CD4-positive, CD25-positive, alpha-beta regulatory T cell (primary cell): Measurements from ENCODE around the gene CBLB. TPM values are rescaled to one million over a fixed set of nuclear protein-coding genes. Genes with fewer than 3 reads are reported as not detected.

Source experiments
- ATAC-seq, 2 donors: fragments of 150-1000 bp; cut with Tn5 transposase; one replicate each; pipeline ENCODE4 v1.10.0; 2021; ENCODE audit warnings: low read depth in 2 of 2, moderate number of reproducible peaks in 2 of 2, moderate library complexity in 1 of 2
- DNase-seq, 3 donors: peaks; one replicate each; pipeline versions ENCODE4 v3.0.0 to v3.0.0-alpha.2; 2012 to 2022; ENCODE audit warnings: mixed read lengths in 1 of 3
- H3K27ac ChIP-seq: one replicate; pipeline ENCODE4 v1.7.0; 2013; ENCODE audit warnings: mild to moderate bottlenecking, low read length; ENCODE audit not compliant: insufficient read depth, poor library complexity, severe bottlenecking
- H3K27me3 ChIP-seq: one replicate; pipeline ENCODE4 v1.7.0; 2013; ENCODE audit warnings: low read length; ENCODE audit not compliant: control insufficient read depth, insufficient read depth
- H3K36me3 ChIP-seq: one replicate; pipeline ENCODE4 v1.7.0; 2013; ENCODE audit warnings: mild to moderate bottlenecking, low read length, moderate library complexity; ENCODE audit not compliant: control insufficient read depth, insufficient read depth
- H3K4me1 ChIP-seq: 2 replicates; pipeline ENCODE4 v1.7.0; 2013; ENCODE audit warnings: mild to moderate bottlenecking, low read length; ENCODE audit not compliant: insufficient read depth, control insufficient read depth, poor library complexity, severe bottlenecking
- H3K4me3 ChIP-seq: one replicate; pipeline ENCODE4 v1.7.0; 2013; ENCODE audit warnings: low read depth, mild to moderate bottlenecking, low read length, moderate library complexity
- H3K9me3 ChIP-seq, 2 experiments: 1 replicate in 1 of 2; 2 replicates in 1 of 2; pipeline ENCODE4 v1.7.0; 2013; ENCODE audit warnings: low read length in 2 of 2, mild to moderate bottlenecking in 1 of 2, moderate library complexity in 1 of 2; ENCODE audit not compliant: control insufficient read depth in 2 of 2
- H3K27ac Mint-ChIP-seq, 3 donors: one replicate each; pipeline ENCODE4 v1.8.0; 2020 to 2022; ENCODE audit warnings: mild to moderate bottlenecking in 3 of 3, mixed read lengths in 3 of 3, moderate library complexity in 2 of 3
- H3K27me3 Mint-ChIP-seq: one replicate; pipeline ENCODE4 v1.8.0; 2022; ENCODE audit warnings: mild to moderate bottlenecking, mixed read lengths
- H3K36me3 Mint-ChIP-seq: one replicate; pipeline ENCODE4 v1.8.0; 2020; ENCODE audit warnings: mixed read lengths
- H3K4me1 Mint-ChIP-seq, 4 donors: one replicate each; pipeline ENCODE4 v1.8.0; 2020 to 2022; ENCODE audit warnings: mixed read lengths in 4 of 4, mild to moderate bottlenecking in 1 of 4
- H3K4me3 Mint-ChIP-seq, 4 donors: one replicate each; pipeline ENCODE4 v1.8.0; 2020 to 2022; ENCODE audit warnings: mild to moderate bottlenecking in 4 of 4, mixed read lengths in 4 of 4, moderate library complexity in 3 of 4
- H3K9me3 Mint-ChIP-seq, 7 donors: one replicate each; pipeline ENCODE4 v1.8.0; 2020 to 2022; ENCODE audit warnings: mixed read lengths in 7 of 7, mild to moderate bottlenecking in 3 of 7, moderate library complexity in 2 of 7
- polyA plus RNA-seq, 4 donors: library from polyadenylated mRNA; unstranded; fragments of 300-500 nt; fragmentation: Illumina TruSeq; gene quantifications; one replicate each; pipeline ENCODE4 v1.2.3, GENCODE V29; 2021
- total RNA-seq: library from RNA; stranded (reverse); gene quantifications from one replicate; pipeline ENCODE4 v1.2.3, GENCODE V29; 2022

The CBLB gene
- total RNA-seq: 83.1 TPM
- polyA plus RNA-seq: 10 to 100 TPM; 23.9 to 36.4 (median 29.9) TPM

- ATAC-seq: peak; percentile 94 to 95
- Mint-ChIP-seq H3K9me3 (peaks cover 0 to 2% (median 0%) of the 10 kb centered on the region in 7 donors), H3K36me3 (peaks cover 21% of the 10 kb centered on the region), H3K4me3 (peak within 1 kb of the TSS; percentile 94 to 100 (median 96)), H3K4me1 (peaks cover 27 to 66% (median 47%) of the 10 kb centered on the region in 4 donors), H3K27me3 (no peaks in the 10 kb centered on the region), H3K27ac (peak within 1 kb of the TSS; percentile 98)
- peak within 1 kb of the TSS; percentile 97 for H3K4me3 ChIP-seq
- no peaks in the 10 kb centered on the region for H3K9me3 ChIP-seq
- DNase-seq: peak; percentile 82 to 92 (median 88)
- no peaks in the 10 kb centered on the region for H3K27me3 ChIP-seq
- H3K36me3 ChIP-seq: peaks cover 10% of the 10 kb centered on the region
- H3K27ac ChIP-seq: peak within 1 kb of the TSS; percentile 72
- peaks cover 44% of the 10 kb centered on the region for H3K4me1 ChIP-seq
These were observed at the start of gene CBLB for GRCh38 chr3:105868742-105869530. Gene CBLB, minus strand, starts transcription at chr3:105869012. Its CDS starts 1,435 bp downstream, at chr3:105867577.

- H3K27ac Mint-ChIP-seq: no peak overlapping the region
- no peak for ATAC-seq
- H3K36me3 Mint-ChIP-seq: no peaks in the 10 kb centered on the region
These were observed 48.0 kb upstream of the CBLB start for GRCh38 chr3:105916767-105917166.

GRCh38 chr3:105915524-105915923 lies 46.7 kb upstream of the CBLB start:
- H3K27me3 Mint-ChIP-seq: no peaks in the 10 kb centered on the region

More at GRCh38 chr3:105916767-105917166, 48.0 kb upstream of the CBLB start:
- no peak overlapping the region for H3K4me3 ChIP-seq
- no peaks in the 10 kb centered on the region for H3K27me3 Mint-ChIP-seq
- H3K4me1 ChIP-seq: no peaks in the 10 kb centered on the region
- DNase-seq: no peak
- no peaks in the 10 kb centered on the region for H3K36me3 ChIP-seq
- peaks cover 0 to 5% of the 10 kb centered on the region in 2 experiments for H3K9me3 ChIP-seq
- no peak overlapping the region for H3K27ac ChIP-seq
- H3K4me1 Mint-ChIP-seq: peaks cover 0 to 16% (median 11%) of the 10 kb centered on the region in 4 donors
- no peaks in the 10 kb centered on the region for H3K27me3 ChIP-seq
- H3K9me3 Mint-ChIP-seq: peaks cover 0 to 27% (median 6%) of the 10 kb centered on the region in 7 donors
- no peak overlapping the region for H3K4me3 Mint-ChIP-seq

GRCh38 chr3:105913616-105914015 lies 44.8 kb upstream of the CBLB start:
- peaks cover 0 to 10% (median 3%) of the 10 kb centered on the region in 7 donors for H3K9me3 Mint-ChIP-seq
- no peak overlapping the region for H3K4me3 ChIP-seq
- no peaks in the 10 kb centered on the region for H3K27me3 ChIP-seq
- H3K36me3 ChIP-seq: no peaks in the 10 kb centered on the region
- H3K4me1 Mint-ChIP-seq: no peaks in the 10 kb centered on the region
- DNase-seq (no peak), ATAC-seq (no peak)
- no peak overlapping the region for H3K27ac Mint-ChIP-seq
- H3K9me3 ChIP-seq: no peaks in the 10 kb centered on the region
- no peaks in the 10 kb centered on the region for H3K27me3 Mint-ChIP-seq
- H3K4me1 ChIP-seq: no peaks in the 10 kb centered on the region
- no peak overlapping the region for H3K4me3 Mint-ChIP-seq
- no peak overlapping the region for H3K27ac ChIP-seq
- no peaks in the 10 kb centered on the region for H3K36me3 Mint-ChIP-seq

More at GRCh38 chr3:105915524-105915923, 46.7 kb upstream of the CBLB start:
- Histone ChIP-seq H3K4me1 (no peaks in the 10 kb centered on the region), H3K27ac (no peak overlapping the region), H3K9me3 (peaks cover 0 to 5% of the 10 kb centered on the region in 2 experiments), H3K4me3 (no peak overlapping the region), H3K27me3 (no peaks in the 10 kb centered on the region), H3K36me3 (no peaks in the 10 kb centered on the region)
- H3K4me3 Mint-ChIP-seq: no peak overlapping the region
- no peaks in the 10 kb centered on the region for H3K36me3 Mint-ChIP-seq
- H3K4me1 Mint-ChIP-seq: peaks cover 0 to 16% (median 10%) of the 10 kb centered on the region in 4 donors
- DNase-seq: no peak
- peaks cover 0 to 23% (median 6%) of the 10 kb centered on the region in 7 donors for H3K9me3 Mint-ChIP-seq
- no peak overlapping the region for H3K27ac Mint-ChIP-seq
- no peak for ATAC-seq

GRCh38 chr3:105912891-105913290 lies 44.1 kb upstream of the CBLB start:
- Histone ChIP-seq H3K36me3 (no peaks in the 10 kb centered on the region), H3K4me1 (no peaks in the 10 kb centered on the region), H3K27me3 (no peaks in the 10 kb centered on the region), H3K27ac (no peak overlapping the region), H3K9me3 (no peaks in the 10 kb centered on the region), H3K4me3 (no peak overlapping the region)
- no peaks in the 10 kb centered on the region for H3K36me3 Mint-ChIP-seq
- H3K9me3 Mint-ChIP-seq: peaks cover 0 to 10% (median 3%) of the 10 kb centered on the region in 7 donors
- no peak overlapping the region for H3K4me3 Mint-ChIP-seq
- H3K27me3 Mint-ChIP-seq: no peaks in the 10 kb centered on the region
- peaks cover 0 to 1% (median 0%) of the 10 kb centered on the region in 4 donors for H3K4me1 Mint-ChIP-seq
- ATAC-seq (no peak), DNase-seq (no peak)
- no peak overlapping the region for H3K27ac Mint-ChIP-seq

- DNase-seq (no peak), ATAC-seq (no peak)
- H3K9me3 Mint-ChIP-seq: peaks cover 0 to 10% (median 3%) of the 10 kb centered on the region in 7 donors
- H3K27me3 Mint-ChIP-seq: no peaks in the 10 kb centered on the region
- no peaks in the 10 kb centered on the region for H3K9me3 ChIP-seq
- no peaks in the 10 kb centered on the region for H3K27me3 ChIP-seq
- H3K27ac ChIP-seq: no peak overlapping the region
- H3K4me1 Mint-ChIP-seq: peaks cover 0 to 6% (median 0%) of the 10 kb centered on the region in 4 donors
- H3K36me3 ChIP-seq: no peaks in the 10 kb centered on the region
- no peak overlapping the region for H3K4me3 ChIP-seq
- no peak overlapping the region for H3K4me3 Mint-ChIP-seq
- H3K36me3 Mint-ChIP-seq: no peaks in the 10 kb centered on the region
- no peaks in the 10 kb centered on the region for H3K4me1 ChIP-seq
- no peak overlapping the region for H3K27ac Mint-ChIP-seq
These were observed 42.7 kb upstream of the CBLB start for GRCh38 chr3:105911496-105911895.

- ATAC-seq: no peak
- DNase-seq: no peak
- H3K36me3 ChIP-seq: no peaks in the 10 kb centered on the region
- Mint-ChIP-seq H3K36me3 (peaks cover 7% of the 10 kb centered on the region), H3K27me3 (no peaks in the 10 kb centered on the region), H3K4me3 (no peak overlapping the region), H3K27ac (no peak overlapping the region), H3K9me3 (peaks cover 0 to 4% (median 0%) of the 10 kb centered on the region in 7 donors), H3K4me1 (peaks cover 0 to 6% (median 0%) of the 10 kb centered on the region in 4 donors)
- no peak overlapping the region for H3K4me3 ChIP-seq
- no peaks in the 10 kb centered on the region for H3K4me1 ChIP-seq
- H3K9me3 ChIP-seq: no peaks in the 10 kb centered on the region
- no peaks in the 10 kb centered on the region for H3K27me3 ChIP-seq
- no peak overlapping the region for H3K27ac ChIP-seq
These were observed 39.0 kb upstream of the CBLB start for GRCh38 chr3:105907777-105908176.
